H1 (cell line): ENCODE results near the gene TMEM250. TPM values are rescaled to one million over a fixed set of nuclear protein-coding genes. Genes with fewer than 3 reads are reported as not detected.

Experiments used
- BCL11A ChIP-seq, 2 experiments: IDR thresholded peaks; one replicate each; pipeline ENCODE4 v1.6.1; 2011; ENCODE audit warnings: low read depth in 2 of 2, low read length in 2 of 2, mild to moderate bottlenecking in 2 of 2
- CHD7 ChIP-seq: fragments of 300-600 bp; sonication (generic); IDR thresholded peaks from 2 replicates; pipeline ENCODE4 v1.7.1; 2012; ENCODE audit warnings: low read length, moderate library complexity, mild to moderate bottlenecking, inconsistent platforms; ENCODE audit not compliant: insufficient replicate concordance
- CTBP2 ChIP-seq: IDR thresholded peaks from 2 replicates; pipeline ENCODE4 v1.7.0; 2011; ENCODE audit warnings: borderline replicate concordance, mild to moderate bottlenecking, moderate library complexity, mixed read lengths, low read length; ENCODE audit not compliant: insufficient read depth, insufficient read length
- polyA plus RNA-seq, 7 experiments: library from polyadenylated mRNA; depleted of rRNA in 3 of 7; stranded (reverse) in 5 of 7; unstranded in 2 of 7; fragments of >200 nt in 5 of 7; fragments of 200-250 nt in 2 of 7; gene quantifications; 1 replicate in 5 of 7; 2 replicates in 1 of 7; 4 replicates in 1 of 7; pipeline versions ENCODE4 v1.2.1 to v1.2.3, GENCODE V29; 2011 to 2013; ENCODE audit warnings: missing spikeins in 2 of 7, mixed read lengths in 2 of 7
- total RNA-seq: library from RNA; stranded (reverse); fragmentation: NEBNext Ultra II Directional; extraction: Animal tissue kit (Norgen Biotek cat#: 25700); gene quantifications from 2 replicates; pipeline ENCODE4 v1.2.1, GENCODE V29; 2021

The TMEM250 gene
- total and polyA plus RNA-seq, 2 of the 8 experiments (the other 6 are each of a cell fraction or from before 2014, with no cell fraction given), result 22.3 to 34.9 TPM

DNA sequence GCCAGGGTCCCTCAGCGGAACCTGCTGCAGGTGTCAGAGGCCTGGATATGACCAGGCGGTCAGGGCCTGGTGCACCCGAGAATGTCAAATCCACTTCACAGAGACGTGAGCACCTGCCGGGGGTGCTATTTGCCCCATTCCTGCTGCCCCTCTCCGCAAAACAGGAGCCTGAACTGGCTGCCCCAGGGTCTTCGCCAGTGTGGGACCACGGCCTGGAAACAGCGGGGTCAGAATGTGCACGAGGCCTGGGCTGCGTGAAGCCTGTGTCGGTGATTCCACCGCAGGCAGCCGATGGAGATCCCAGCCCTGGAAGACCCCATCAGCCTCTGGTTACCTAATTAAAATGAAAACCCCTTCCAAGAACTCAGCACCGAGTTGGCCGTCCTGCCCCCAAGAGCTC, 41.2 kb upstream of the TMEM250 start (continued):
- TF ChIP-seq CTBP2, result no peak
- TF ChIP-seq BCL11A (IDR thresholded peaks at IDR 0.05; ENCODE audit: low read depth in 2 of 2, low read length in 2 of 2), result no peak
- TF ChIP-seq CHD7, result no peak
